Dermis microvascular lymphatic vessel endothelial cell (primary cell): ENCODE data around the gene SPATA20. TPM values are rescaled to one million over a fixed set of nuclear protein-coding genes. Genes with fewer than 3 reads are reported as not detected.

Experiments used
- DNase-seq, 2 donors: peaks; one replicate each; pipeline versions ENCODE4 v3.0.0 to v3.0.0-alpha.2; 2010; ENCODE audit warnings: low read depth in 2 of 2
- total RNA-seq: library from RNA; depleted of rRNA; stranded (reverse); fragments of >200 nt; gene quantifications from 2 replicates; pipeline ENCODE4 v1.2.1, GENCODE V29; 2014

SPATA20 gene
- total RNA-seq, 1 donor from 2014 or later = 37.2 TPM

GRCh38 chr17:50539762-50540559 lies 7.0 kb upstream of the SPATA20 start:
- no peak for DNase-seq

- no peak for DNase-seq
Observed at GRCh38 chr17:50540560-50541401, 6.2 kb upstream of the SPATA20 start.

GRCh38 chr17:50541402-50541715 lies 5.6 kb upstream of the SPATA20 start:
- no peak for DNase-seq

GRCh38 chr17:50541716-50542688 lies 5.0 kb upstream of the SPATA20 start:
- peak; percentile 30 to 85 for DNase-seq

- DNase-seq = no peak
Observed at GRCh38 chr17:50542795-50543774, 3.9 kb upstream of the SPATA20 start.

GRCh38 chr17:50544516-50544915 lies 2.5 kb upstream of the SPATA20 start:
- no peak for DNase-seq

- DNase-seq = no peak
Observed at GRCh38 chr17:50545311-50545710, 1.7 kb upstream of the SPATA20 start.

GRCh38 chr17:50546701-50547034 lies 306 bp upstream of the SPATA20 start:
- no peak for DNase-seq

GRCh38 chr17:50547736-50548083 lies 736 bp downstream of the SPATA20 start:
- DNase-seq = no peak

GRCh38 chr17:50548831-50549230 lies 1.9 kb downstream of the SPATA20 start:
- DNase-seq = no peak

- DNase-seq = no peak
Observed at GRCh38 chr17:50549256-50549941, 2.4 kb downstream of the SPATA20 start.

- no peak for DNase-seq
Observed at GRCh38 chr17:50549969-50550368, 3.0 kb downstream of the SPATA20 start.

GRCh38 chr17:50550661-50551432 lies 3.9 kb downstream of the SPATA20 start:
- peak; percentile 79 to 87 for DNase-seq

GRCh38 chr17:50551433-50551815 lies 4.5 kb downstream of the SPATA20 start:
- DNase-seq = no peak

- no peak for DNase-seq
Observed at GRCh38 chr17:50551884-50552283, 4.9 kb downstream of the SPATA20 start.

GRCh38 chr17:50554201-50554600 lies 7.2 kb downstream of the SPATA20 start:
- DNase-seq = no peak

GRCh38 chr17:50556803-50557202 lies 9.8 kb downstream of the SPATA20 start:
- no peak for DNase-seq

- no peak for DNase-seq
Observed at GRCh38 chr17:50557630-50558029, 10.7 kb downstream of the SPATA20 start.

GRCh38 chr17:50558091-50558490 lies 11.1 kb downstream of the SPATA20 start:
- no peak for DNase-seq
